Activated T-cell treated with anti-CD3 and anti-CD28 coated beads, Interleukin-2, amount 50 U/mL, for 4 hours (primary cell): ENCODE data around the gene TTYH3. TPM values are rescaled to one million over a fixed set of nuclear protein-coding genes. Genes with fewer than 3 reads are reported as not detected.
A peak's percentile ranks its signal among the peaks of the same experiment; 100 is the strongest.

ENCODE experiments used
- ATAC-seq, 2 donors: fragments of 200-7000 bp; cut with Tn5 transposase; one replicate each; pipeline ENCODE4 v1.10.0; 2021
- DNase-seq: peaks from one replicate; pipeline ENCODE4 v3.0.0-alpha.2; 2020
- H3K27me3 Mint-ChIP-seq: one replicate; pipeline ENCODE4 v1.8.0; 2021; ENCODE audit warnings: low read depth, mixed read lengths
- H3K36me3 Mint-ChIP-seq: one replicate; pipeline ENCODE4 v1.8.0; 2022; ENCODE audit warnings: mixed read lengths; ENCODE audit not compliant: insufficient read depth
- H3K4me1 Mint-ChIP-seq: one replicate; pipeline ENCODE4 v1.8.0; 2021; ENCODE audit warnings: low read depth, mixed read lengths
- H3K4me3 Mint-ChIP-seq: one replicate; pipeline ENCODE4 v1.8.0; 2021; ENCODE audit warnings: mild to moderate bottlenecking, moderate library complexity, mixed read lengths
- H3K9me3 Mint-ChIP-seq: one replicate; pipeline ENCODE4 v1.8.0; 2021; ENCODE audit warnings: mixed read lengths
- total RNA-seq, 3 donors: library from RNA; stranded (reverse); gene quantifications; one replicate each; pipeline ENCODE4 v1.2.1, GENCODE V29; 2021

TTYH3 gene
- total RNA-seq, 3 donors from 2014 or later = 13.4 to 17.3 (median 15.2) TPM

DNA sequence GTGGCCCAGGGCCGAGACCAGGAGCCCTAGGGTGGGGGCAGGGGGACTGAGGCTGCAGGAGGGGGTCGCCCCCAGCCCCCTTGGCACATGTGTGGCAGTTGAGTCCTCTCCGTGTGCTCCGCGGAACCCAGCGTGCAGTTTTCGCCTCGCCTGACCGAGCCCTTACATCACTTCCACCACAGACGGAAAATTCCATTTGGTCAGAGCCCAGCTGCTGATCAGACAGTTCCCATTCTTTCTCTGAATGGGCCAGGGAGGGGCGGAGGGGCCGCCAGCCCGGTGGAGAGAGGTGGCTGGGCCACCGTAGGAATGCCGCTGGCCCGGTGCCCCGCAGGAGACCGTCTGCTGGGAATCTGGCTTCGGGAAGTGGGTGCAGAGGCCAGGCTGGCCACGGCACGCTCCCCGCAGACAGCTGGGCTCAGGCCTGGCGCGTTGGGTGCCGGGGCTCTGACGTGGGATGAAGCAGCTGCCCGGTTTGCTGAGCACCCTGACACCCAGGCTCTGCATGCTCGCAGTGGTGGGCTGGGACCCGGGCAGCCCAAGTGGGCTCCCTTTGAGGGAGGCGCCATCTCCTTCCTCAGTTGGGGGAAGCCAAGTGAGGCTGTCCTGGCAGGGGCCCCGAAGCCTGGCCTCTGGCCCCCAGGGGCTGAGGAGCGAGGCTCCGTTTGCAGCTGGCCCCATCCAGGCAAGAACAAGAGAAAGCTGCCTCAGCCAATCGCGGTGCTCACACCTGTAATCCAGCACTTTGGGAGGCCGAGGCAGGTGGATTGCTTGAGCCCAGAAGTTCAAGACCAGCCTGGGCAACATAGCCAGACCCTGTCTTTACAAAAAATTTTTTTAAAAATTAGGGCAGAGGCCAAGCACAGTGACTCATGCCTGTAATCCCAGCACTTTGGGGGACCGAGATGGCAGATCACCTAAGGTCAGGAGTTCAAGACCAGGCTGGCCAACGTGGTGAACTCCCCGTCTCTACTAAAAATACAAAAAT is 9.9 kb downstream of the TTYH3 start:
- H3K9me3 Mint-ChIP-seq = no peaks in the 10 kb centered on the region
- H3K4me1 Mint-ChIP-seq = peaks cover 15% of the 10 kb centered on the region
- no peaks in the 10 kb centered on the region for H3K27me3 Mint-ChIP-seq
- DNase-seq (no peak), ATAC-seq (no peak)
- no peaks in the 10 kb centered on the region for H3K36me3 Mint-ChIP-seq
- no peak overlapping the region for H3K4me3 Mint-ChIP-seq

DNA sequence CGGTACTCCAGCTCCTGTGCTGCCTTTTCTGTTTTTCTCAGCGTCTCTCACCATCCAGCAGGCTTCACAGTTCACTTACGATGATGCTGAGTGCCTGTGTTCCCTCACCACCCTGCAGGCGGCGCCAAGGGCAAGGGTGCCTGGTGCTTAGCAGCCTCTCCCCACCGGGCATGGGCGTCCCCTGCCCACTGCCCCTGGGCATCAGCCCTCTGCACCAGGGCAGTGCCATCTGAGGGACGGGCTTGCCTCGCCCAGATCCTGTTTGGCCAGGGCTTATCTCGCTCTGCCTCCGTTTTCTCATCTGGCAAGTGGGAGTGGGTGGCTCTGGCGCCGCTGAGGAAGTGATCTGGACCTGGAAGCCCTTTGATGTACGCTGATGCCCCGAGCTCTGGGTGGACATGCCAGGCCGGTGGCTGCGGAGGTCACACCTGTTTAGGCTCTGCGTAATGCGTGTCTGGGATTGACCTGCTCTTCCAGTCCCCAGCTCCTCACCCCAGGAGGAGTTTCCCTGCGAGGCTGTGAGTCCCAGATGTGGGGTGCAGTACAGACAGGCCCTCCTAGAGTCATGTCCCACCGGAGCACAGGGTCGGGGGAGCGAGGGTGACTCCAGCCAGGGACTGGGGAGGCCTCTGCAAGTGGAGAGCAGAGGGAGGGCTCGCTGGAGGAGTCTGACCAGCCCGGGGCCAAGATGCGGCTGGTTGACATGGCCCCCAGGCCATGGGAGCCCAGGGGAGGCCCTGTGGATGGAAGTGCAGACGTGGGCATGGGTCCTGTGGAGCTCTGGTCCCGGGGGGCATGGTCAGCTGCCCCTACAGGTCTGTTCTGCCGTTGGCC is 11.8 kb downstream of the TTYH3 start:
- DNase-seq (no peak), ATAC-seq (no peak)
- H3K36me3 Mint-ChIP-seq = no peaks in the 10 kb centered on the region
- H3K9me3 Mint-ChIP-seq = no peaks in the 10 kb centered on the region
- peaks cover 15% of the 10 kb centered on the region for H3K4me1 Mint-ChIP-seq
- no peak overlapping the region for H3K4me3 Mint-ChIP-seq
- H3K27me3 Mint-ChIP-seq = no peaks in the 10 kb centered on the region

DNA sequence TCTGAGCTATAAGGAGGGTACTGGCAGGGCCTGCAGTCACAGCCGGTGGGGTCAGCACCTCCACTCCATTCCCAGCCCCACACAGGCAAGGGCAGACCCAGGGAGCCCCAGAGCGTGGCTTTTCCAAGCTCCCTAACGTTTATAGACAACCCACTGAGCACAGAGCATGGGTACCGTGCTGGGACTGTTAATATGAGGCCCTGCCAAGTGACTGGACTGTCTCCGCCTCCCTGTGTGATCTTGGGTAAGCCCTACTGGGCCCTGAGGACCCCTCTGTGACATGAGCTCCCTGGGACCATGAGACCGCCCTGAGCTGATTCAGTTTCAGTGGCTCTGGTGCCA is 12.4 kb downstream of the TTYH3 start:
- Mint-ChIP-seq H3K9me3 (no peaks in the 10 kb centered on the region), H3K36me3 (no peaks in the 10 kb centered on the region), H3K4me3 (peak overlapping the region; percentile 35), H3K4me1 (peaks cover 15% of the 10 kb centered on the region), H3K27me3 (no peaks in the 10 kb centered on the region)
- no peak for DNase-seq
- ATAC-seq = no peak

DNA sequence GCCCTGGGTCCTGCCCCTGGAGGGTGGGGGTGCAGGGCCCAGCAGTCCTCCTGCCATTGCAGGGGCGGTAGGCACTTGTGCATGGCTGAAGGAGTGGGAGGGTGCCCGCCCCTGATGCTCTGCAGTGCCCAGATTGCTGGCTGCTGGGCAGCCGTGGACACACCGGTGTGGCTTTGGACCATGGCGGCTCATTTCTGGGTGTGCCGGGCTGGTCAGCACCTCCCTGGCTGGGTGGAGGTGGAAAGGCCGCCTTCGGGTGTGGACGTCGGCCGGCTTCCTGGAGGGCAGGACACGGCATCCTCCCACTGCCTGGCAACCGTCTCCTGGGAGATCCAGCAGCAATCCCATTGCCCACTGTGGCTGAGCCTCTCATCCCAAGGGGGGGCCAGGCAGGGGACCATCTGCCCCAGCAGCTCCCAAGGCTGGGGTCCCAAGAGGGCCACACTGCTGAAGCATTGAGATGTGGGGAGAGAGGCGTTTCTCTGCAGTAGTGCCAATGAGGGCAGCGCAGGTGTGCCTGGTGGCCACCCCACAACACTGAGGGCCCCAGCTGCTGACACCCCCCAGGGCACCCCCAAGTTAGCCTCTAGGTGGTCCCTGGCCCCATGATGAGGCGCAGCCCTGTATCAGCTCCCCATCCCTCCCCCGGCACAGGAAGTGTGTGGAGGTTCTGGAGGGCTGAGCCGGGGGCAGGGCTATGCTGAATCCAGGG is 12.9 kb downstream of the TTYH3 start:
- Mint-ChIP-seq H3K9me3 (no peaks in the 10 kb centered on the region), H3K27me3 (no peaks in the 10 kb centered on the region), H3K36me3 (no peaks in the 10 kb centered on the region), H3K4me3 (peak overlapping the region; percentile 70), H3K4me1 (peaks cover 15% of the 10 kb centered on the region)
- ATAC-seq (peak; percentile 56 to 63), DNase-seq (no peak)

DNA sequence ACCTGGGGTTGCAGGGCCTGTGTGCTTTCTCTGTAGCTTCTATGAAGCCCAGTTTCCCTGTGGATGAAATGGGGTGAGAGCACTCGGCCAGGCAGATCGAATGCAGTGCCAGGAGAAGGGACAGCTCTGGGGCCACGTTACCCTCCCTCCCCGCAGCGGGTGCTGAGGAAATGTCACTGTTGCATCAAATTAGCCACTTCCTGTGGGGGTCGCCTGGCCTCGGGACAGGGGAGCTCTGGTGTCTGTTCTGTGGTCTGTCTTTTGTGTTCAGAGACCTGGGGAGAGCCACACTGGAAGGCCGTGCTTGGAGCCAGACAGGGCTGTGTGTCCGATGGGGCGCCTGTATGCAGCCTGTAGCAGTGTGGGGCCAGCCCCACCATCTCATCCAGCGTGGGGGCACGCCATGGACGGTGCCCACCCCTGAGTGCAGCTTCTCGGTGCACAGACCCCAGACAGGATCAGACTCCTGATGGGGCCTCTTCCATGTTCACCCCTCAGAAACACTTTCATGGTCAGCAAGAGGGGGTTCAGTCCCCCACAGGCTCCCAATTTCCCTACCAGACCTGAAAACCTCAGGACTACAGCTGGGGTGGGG is 13.6 kb downstream of the TTYH3 start:
- Mint-ChIP-seq H3K9me3 (no peaks in the 10 kb centered on the region), H3K27me3 (no peaks in the 10 kb centered on the region), H3K4me3 (peak overlapping the region; percentile 70), H3K4me1 (peaks cover 15% of the 10 kb centered on the region), H3K36me3 (no peaks in the 10 kb centered on the region)
- peak; percentile 69 to 75 for ATAC-seq
- no peak for DNase-seq

DNA sequence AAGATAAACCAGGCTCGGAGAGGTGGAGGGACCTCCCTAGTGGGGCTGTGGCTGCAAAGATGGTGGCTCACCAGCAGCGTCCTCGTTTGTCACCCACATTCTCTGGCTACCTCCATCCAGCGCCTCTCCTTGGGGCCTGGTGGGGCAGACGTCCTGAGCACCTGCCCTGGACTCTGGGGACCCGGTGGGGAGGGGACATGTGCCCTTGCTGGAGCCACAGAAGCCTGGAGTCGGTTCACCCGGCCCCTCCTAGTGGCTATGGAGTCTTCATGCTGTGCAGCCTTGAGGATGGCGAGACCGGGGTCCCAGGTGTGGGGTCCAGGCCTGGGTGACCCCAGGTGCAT is 14.5 kb downstream of the TTYH3 start:
- Mint-ChIP-seq H3K4me1 (peaks cover 15% of the 10 kb centered on the region), H3K4me3 (no peak overlapping the region)

DNA sequence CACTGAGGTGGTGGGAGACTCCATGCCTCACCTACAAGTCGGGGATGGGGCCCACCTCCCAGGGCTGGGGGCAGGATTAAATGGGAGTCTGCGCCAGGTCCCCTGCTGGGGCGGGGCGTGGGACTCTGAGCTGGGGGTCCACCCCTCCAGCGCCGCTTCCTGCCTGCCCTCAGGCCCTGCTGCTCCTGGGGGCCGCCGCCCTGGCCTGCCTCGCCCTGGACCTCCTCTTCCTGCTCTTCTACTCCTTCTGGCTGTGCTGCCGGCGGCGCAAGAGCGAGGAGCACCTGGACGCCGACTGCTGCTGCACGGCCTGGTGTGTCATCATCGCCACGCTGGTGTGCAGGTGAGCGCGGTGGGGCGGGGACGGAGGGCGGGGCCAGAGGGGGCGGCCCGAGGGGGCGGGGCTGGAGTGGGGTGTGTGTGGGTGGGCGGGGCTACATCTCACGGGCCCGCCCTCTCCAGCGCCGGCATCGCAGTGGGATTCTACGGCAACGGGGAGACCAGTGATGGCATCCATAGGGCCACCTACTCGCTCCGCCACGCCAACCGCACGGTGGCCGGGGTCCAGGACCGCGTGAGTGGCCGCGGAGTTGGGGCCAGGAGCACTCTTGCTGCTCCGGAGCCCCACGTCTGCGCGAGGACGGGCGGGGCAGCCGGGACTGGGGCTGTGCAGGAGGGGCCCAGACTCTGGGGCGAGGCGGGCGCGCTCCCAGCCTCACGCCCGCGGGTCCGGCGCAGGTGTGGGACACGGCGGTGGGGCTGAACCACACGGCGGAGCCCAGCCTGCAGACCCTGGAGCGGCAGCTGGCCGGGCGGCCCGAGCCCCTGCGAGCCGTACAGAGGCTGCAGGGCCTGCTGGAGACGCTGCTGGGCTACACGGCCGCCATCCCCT is 15.1 kb downstream of the TTYH3 start:
- Mint-ChIP-seq H3K36me3 (no peaks in the 10 kb centered on the region), H3K27me3 (no peaks in the 10 kb centered on the region), H3K4me1 (peaks cover 15% of the 10 kb centered on the region), H3K9me3 (no peaks in the 10 kb centered on the region), H3K4me3 (no peak overlapping the region)
- no peak for ATAC-seq
- DNase-seq = no peak

More for the DNA sequence above, 14.5 kb downstream of the TTYH3 start:
- ATAC-seq (no peak), DNase-seq (no peak)
- Mint-ChIP-seq H3K27me3 (no peaks in the 10 kb centered on the region), H3K36me3 (no peaks in the 10 kb centered on the region), H3K9me3 (no peaks in the 10 kb centered on the region)

DNA sequence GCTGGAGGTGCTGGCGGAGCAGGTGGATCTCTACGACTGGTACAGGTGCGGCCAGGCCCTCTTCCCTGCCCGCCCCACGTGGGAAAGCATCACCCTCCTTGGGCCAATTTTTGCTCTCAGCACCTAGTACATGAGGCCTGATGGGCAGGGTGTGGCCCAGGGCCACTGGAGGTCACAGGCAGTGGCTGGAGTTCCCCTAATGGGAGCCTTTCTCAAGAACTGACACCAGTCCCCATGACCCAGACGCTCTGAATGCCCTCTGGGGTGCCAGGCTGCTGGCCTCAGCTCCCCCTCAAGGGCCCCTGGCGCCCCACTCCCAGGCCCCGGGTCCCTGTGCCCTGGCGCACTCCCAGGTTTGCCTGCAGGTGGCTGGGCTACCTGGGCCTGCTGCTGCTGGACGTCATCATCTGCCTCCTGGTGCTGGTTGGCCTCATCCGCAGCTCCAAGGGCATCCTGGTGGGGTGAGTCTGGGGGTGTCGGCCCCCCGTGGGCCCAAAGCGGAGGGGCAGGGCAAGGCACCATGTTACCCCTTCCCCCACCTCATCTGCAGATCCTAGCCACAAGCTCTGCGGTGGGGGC is 15.9 kb downstream of the TTYH3 start:
- Mint-ChIP-seq H3K36me3 (no peaks in the 10 kb centered on the region), H3K9me3 (no peaks in the 10 kb centered on the region), H3K4me1 (peaks cover 15% of the 10 kb centered on the region), H3K4me3 (no peak overlapping the region), H3K27me3 (no peaks in the 10 kb centered on the region)
- ATAC-seq (no peak), DNase-seq (no peak)

DNA sequence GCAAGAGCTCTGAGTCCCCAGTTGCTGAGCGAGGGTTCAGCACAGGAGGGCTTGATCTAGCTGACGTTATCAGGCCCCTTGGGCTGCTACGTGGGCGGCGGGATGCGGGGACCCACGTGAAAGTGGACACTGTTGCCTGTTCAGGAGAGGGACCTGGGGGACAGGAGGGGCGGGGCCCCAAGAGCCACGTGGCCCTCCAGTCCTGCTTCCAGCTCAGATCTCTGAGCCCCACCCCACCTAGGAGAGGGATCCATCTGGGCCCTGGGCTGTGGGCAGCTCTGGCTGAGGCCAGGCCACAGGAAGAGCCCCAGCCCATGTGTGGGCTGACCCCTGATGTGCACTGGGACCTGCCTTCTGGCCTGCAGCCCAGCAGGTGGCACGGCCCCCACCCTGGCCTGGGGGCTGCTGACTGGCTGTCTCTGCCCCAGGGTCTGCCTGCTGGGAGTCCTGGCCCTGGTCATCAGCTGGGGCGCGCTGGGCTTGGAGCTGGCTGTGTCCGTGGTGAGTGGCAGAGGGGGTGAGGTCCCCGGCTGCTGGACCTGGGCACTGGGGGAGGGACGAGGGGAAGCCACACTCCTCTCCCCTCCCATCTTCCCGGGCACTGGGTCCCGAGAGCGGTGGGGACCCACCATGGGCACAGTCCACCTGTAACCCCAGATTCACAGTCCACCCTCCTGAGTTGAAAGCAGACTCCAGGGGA is 17.5 kb downstream of the TTYH3 start:
- no peaks in the 10 kb centered on the region for H3K9me3 Mint-ChIP-seq
- no peaks in the 10 kb centered on the region for H3K36me3 Mint-ChIP-seq
- DNase-seq = no peak
- H3K4me3 Mint-ChIP-seq = no peak overlapping the region
- peaks cover 15% of the 10 kb centered on the region for H3K4me1 Mint-ChIP-seq
- no peaks in the 10 kb centered on the region for H3K27me3 Mint-ChIP-seq
- no peak for ATAC-seq

DNA sequence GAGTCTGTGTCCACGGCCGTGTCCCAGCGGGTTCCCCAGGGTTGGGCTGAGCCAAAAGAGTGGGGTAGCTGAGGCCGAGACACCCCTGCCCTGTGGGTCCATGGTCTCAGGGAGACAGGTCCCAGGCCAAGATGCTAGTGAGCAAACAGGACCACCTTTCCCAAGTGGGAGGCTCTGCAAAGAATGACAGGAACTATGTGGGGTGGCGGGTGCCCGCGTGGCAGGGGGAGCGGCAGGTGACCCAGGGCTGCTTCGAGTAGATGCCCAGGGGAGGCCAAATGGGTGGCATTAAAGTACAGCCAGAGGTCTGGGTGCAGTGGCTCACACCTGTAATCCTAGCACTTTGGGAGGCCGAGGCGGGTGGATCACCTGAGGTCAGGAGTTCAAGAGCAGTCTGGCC is 18.2 kb downstream of the TTYH3 start:
- no peak for ATAC-seq
- DNase-seq = no peak
- Mint-ChIP-seq H3K9me3 (no peaks in the 10 kb centered on the region), H3K27me3 (no peaks in the 10 kb centered on the region), H3K4me3 (no peak overlapping the region), H3K4me1 (peaks cover 8% of the 10 kb centered on the region), H3K36me3 (no peaks in the 10 kb centered on the region)

DNA sequence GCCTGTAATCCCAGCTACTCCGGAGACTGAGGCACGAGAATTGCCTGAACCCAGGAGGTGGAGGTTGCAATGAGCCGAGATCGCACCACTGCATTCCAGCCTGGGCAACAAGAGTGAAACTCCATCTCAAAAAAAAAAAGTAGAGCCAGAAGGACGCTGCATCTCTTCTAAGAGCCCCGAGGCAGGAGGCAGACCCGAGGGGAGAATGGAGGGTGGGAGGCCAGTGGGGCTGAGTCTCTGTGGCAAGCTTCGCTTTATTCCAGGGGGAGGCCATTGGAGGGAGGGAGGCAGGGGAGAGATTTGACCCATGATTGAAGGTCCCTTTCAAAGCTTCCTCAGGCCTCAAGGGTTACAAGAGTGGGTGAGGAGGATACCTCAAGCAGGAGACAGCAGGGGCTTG is 18.7 kb downstream of the TTYH3 start:
- H3K36me3 Mint-ChIP-seq = no peaks in the 10 kb centered on the region
- no peaks in the 10 kb centered on the region for H3K27me3 Mint-ChIP-seq
- DNase-seq (no peak), ATAC-seq (no peak)
- no peak overlapping the region for H3K4me3 Mint-ChIP-seq
- no peaks in the 10 kb centered on the region for H3K9me3 Mint-ChIP-seq
- H3K4me1 Mint-ChIP-seq = peaks cover 3% of the 10 kb centered on the region

DNA sequence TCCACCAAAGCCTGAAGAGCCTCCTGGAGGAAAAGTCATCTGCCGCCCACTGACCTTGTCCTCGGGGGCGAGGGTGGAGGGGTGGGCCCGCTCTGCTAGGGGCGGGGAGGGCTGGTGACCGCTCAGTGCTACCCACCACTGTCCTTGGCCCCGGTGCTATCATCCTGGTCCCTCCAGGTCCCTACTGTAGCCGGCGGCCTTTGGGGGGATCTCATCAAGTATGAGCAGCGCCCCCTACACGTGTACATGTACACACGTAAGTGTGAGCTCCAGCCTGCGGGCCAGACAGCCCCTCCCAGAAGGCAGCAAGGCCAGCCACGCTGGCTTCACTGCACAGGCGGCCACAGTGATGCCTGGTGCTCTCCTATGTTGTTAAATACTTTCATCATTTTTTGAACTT is 19.6 kb downstream of the TTYH3 start:
- no peaks in the 10 kb centered on the region for H3K36me3 Mint-ChIP-seq
- no peaks in the 10 kb centered on the region for H3K4me1 Mint-ChIP-seq
- H3K9me3 Mint-ChIP-seq = no peaks in the 10 kb centered on the region
- ATAC-seq (no peak), DNase-seq (no peak)
- H3K27me3 Mint-ChIP-seq = no peaks in the 10 kb centered on the region
- no peak overlapping the region for H3K4me3 Mint-ChIP-seq
